Stomach (tissue), 4 donors: Measurements from ENCODE around the gene CDH19.

Experiments used
- EP300 ChIP-seq: sonication (generic); formaldehyde crosslinking; IDR thresholded peaks from one replicate; pipeline ENCODE4 v1.6.1; 2017; ENCODE audit warnings: antibody characterized with exemption
- POLR2A ChIP-seq, 4 donors: fragments of 450-650 bp; IDR thresholded peaks; one replicate each; pipeline ENCODE4 v1.6.1; 2016; ENCODE audit warnings: antibody characterized with exemption in 4 of 4, control low read depth in 2 of 4, mild to moderate bottlenecking in 1 of 4, moderate library complexity in 1 of 4
- POLR2AphosphoS5 ChIP-seq, 3 donors: sonication (generic); formaldehyde crosslinking; IDR thresholded peaks; one replicate each; pipeline ENCODE4 v1.6.1; 2016; ENCODE audit warnings: antibody characterized with exemption in 3 of 3
- TF ChIP-seq, protein P1 (sequence below), 7 experiments: fragments of 450-650 bp in 4 of 7; fragments of 200-600 bp in 3 of 7; sonication (generic) in 3 of 7; IDR thresholded peaks; one replicate each; pipeline ENCODE4 v1.5.1; 2016 to 2019; ENCODE audit warnings: antibody characterized with exemption in 7 of 7, control low read depth in 2 of 7, mild to moderate bottlenecking in 1 of 7

DNA sequence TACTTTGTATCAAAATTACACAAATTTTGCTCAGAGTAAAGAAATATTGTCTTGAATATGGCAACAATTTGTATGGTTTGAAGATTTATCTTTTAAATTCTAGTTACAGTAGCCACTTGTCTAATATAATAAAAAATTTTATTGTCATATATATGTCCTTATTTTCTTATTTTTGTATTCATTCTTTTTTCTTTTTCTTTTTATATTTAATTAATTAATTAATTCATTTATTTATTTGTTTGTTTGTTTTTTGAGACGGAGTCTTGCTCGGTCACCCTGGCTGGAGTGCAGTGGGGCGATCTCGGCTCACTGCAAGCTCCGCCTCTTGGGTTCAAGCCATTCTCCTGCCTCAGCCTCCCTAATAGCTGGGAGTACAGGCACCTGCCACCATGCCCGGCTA lies 3.7 kb upstream of the CDH19 start:
- TF ChIP-seq, protein P1, sequence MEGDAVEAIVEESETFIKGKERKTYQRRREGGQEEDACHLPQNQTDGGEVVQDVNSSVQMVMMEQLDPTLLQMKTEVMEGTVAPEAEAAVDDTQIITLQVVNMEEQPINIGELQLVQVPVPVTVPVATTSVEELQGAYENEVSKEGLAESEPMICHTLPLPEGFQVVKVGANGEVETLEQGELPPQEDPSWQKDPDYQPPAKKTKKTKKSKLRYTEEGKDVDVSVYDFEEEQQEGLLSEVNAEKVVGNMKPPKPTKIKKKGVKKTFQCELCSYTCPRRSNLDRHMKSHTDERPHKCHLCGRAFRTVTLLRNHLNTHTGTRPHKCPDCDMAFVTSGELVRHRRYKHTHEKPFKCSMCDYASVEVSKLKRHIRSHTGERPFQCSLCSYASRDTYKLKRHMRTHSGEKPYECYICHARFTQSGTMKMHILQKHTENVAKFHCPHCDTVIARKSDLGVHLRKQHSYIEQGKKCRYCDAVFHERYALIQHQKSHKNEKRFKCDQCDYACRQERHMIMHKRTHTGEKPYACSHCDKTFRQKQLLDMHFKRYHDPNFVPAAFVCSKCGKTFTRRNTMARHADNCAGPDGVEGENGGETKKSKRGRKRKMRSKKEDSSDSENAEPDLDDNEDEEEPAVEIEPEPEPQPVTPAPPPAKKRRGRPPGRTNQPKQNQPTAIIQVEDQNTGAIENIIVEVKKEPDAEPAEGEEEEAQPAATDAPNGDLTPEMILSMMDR (IDR thresholded peaks at IDR 0.05) = no peak
- TF ChIP-seq POLR2AphosphoS5 (IDR thresholded peaks at IDR 0.05) (no peak), POLR2A (IDR thresholded peaks at IDR 0.05) (no peak), EP300 (no peak)
